ENCODE results near the gene ACKR1.

Gene ACKR1

GRCh38 chr1:159204161-159205141, at the start of gene ACKR1:
TSS of gene ACKR1 (plus strand) at chr1:159204875. CDS start at chr1:159204960, 85 bp downstream.
- DNase-seq (ENCODE audit: low read depth), result no peak

- no peak for DNase-seq (ENCODE audit: low read depth)
Observed at GRCh38 chr1:159161001-159161718, 43.5 kb upstream of the ACKR1 start.

GRCh38 chr1:159161719-159162026, 43.0 kb upstream of the ACKR1 start:
- DNase-seq (ENCODE audit: low read depth), result no peak

- no peak for DNase-seq (ENCODE audit: low read depth)
Observed at GRCh38 chr1:159162516-159163265, 42.0 kb upstream of the ACKR1 start.

GRCh38 chr1:159163614-159164228, 41.0 kb upstream of the ACKR1 start:
- DNase-seq (ENCODE audit: low read depth), result no peak

- DNase-seq (ENCODE audit: low read depth), result no peak
Observed at GRCh38 chr1:159168043-159168442, 36.6 kb upstream of the ACKR1 start.

GRCh38 chr1:159170639-159171038, 34.0 kb upstream of the ACKR1 start:
- DNase-seq (ENCODE audit: low read depth), result no peak

GRCh38 chr1:159171254-159171687, 33.4 kb upstream of the ACKR1 start, which contains the start of gene CADM3:
TSS of gene CADM3 (plus strand) at chr1:159171615. CDS start at chr1:159171766, 151 bp downstream.
- no peak for DNase-seq (ENCODE audit: low read depth)

GRCh38 chr1:159171688-159172501, 32.8 kb upstream of the ACKR1 start:
- no peak for DNase-seq (ENCODE audit: low read depth)

- no peak for DNase-seq (ENCODE audit: low read depth)
Observed at GRCh38 chr1:159172614-159173291, 31.9 kb upstream of the ACKR1 start.

GRCh38 chr1:159173320-159173719, 31.4 kb upstream of the ACKR1 start:
- DNase-seq (ENCODE audit: low read depth), result no peak

- no peak for DNase-seq (ENCODE audit: low read depth)
Observed at GRCh38 chr1:159175571-159175970, 29.1 kb upstream of the ACKR1 start.

GRCh38 chr1:159177272-159177907, 27.3 kb upstream of the ACKR1 start:
- DNase-seq (ENCODE audit: low read depth), result no peak

- no peak for DNase-seq (ENCODE audit: low read depth)
Observed at GRCh38 chr1:159179906-159180305, 24.8 kb upstream of the ACKR1 start.

- no peak for DNase-seq (ENCODE audit: low read depth)
Observed at GRCh38 chr1:159180516-159180915, 24.2 kb upstream of the ACKR1 start.

- no peak for DNase-seq (ENCODE audit: low read depth)
Observed at GRCh38 chr1:159181328-159182024, 23.2 kb upstream of the ACKR1 start.

GRCh38 chr1:159184201-159184600, 20.5 kb upstream of the ACKR1 start:
- DNase-seq (ENCODE audit: low read depth), result no peak

GRCh38 chr1:159185121-159185520, 19.6 kb upstream of the ACKR1 start:
- DNase-seq (ENCODE audit: low read depth), result no peak

- DNase-seq (ENCODE audit: low read depth), result no peak
Observed at GRCh38 chr1:159187033-159187432, 17.6 kb upstream of the ACKR1 start.
